ENCODE data around the gene SLC24A4.
A peak's percentile ranks its signal among the peaks of the same experiment; 100 is the strongest.
"Not testable (repeated sequence)": the region's sequence is repeated elsewhere in the genome, so short reads cannot be mapped to it uniquely, and the experiment has no call there.

Gene SLC24A4

GRCh38 chr14:92398888-92399636 is 76.1 kb downstream of the SLC24A4 start:
- no peak overlapping the region for H3K27ac ChIP-seq
- H3K4me3 ChIP-seq, result no peak overlapping the region
- no peak for TF ChIP-seq CTCF (IDR thresholded peaks at IDR 0.05)
- DNase-seq (ENCODE audit: low spot score), result no peak

- no peak for TF ChIP-seq CTCF (IDR thresholded peaks at IDR 0.05)
- H3K27ac ChIP-seq, result peak overlapping the region in 1 of 2 donors; percentile 21
Measured at GRCh38 chr14:92400579-92401444, 77.8 kb downstream of the SLC24A4 start.

GRCh38 chr14:92401561-92401960 is 78.6 kb downstream of the SLC24A4 start:
- no peak for TF ChIP-seq CTCF (IDR thresholded peaks at IDR 0.05)
- no peak for DNase-seq (ENCODE audit: low spot score)
- no peak overlapping the region for H3K4me3 ChIP-seq
- H3K27ac ChIP-seq, result no peak overlapping the region

More at GRCh38 chr14:92400579-92401444, 77.8 kb downstream of the SLC24A4 start:
- DNase-seq (ENCODE audit: low spot score), result no peak
- H3K4me3 ChIP-seq, result no peak overlapping the region

GRCh38 chr14:92402500-92402899 is 79.5 kb downstream of the SLC24A4 start:
- not testable (repeated sequence) for DNase-seq (ENCODE audit: low spot score); H3K4me3 ChIP-seq; H3K27ac ChIP-seq

- DNase-seq (ENCODE audit: low spot score), result no peak
- no peak overlapping the region for H3K27ac ChIP-seq
- no peak overlapping the region for H3K4me3 ChIP-seq
- no peak for TF ChIP-seq CTCF (IDR thresholded peaks at IDR 0.05)
Measured at GRCh38 chr14:92404018-92404417, 81.1 kb downstream of the SLC24A4 start.

GRCh38 chr14:92404421-92404820 is 81.5 kb downstream of the SLC24A4 start:
- TF ChIP-seq CTCF (IDR thresholded peaks at IDR 0.05), result no peak
- Histone ChIP-seq H3K27ac (no peak overlapping the region), H3K4me3 (no peak overlapping the region)
- no peak for DNase-seq (ENCODE audit: low spot score)

- Histone ChIP-seq H3K27ac (no peak overlapping the region), H3K4me3 (no peak overlapping the region)
- TF ChIP-seq CTCF (IDR thresholded peaks at IDR 0.05), result no peak
- DNase-seq (ENCODE audit: low spot score), result no peak
Measured at GRCh38 chr14:92404938-92405337, 82.0 kb downstream of the SLC24A4 start.

All from coronary artery (tissue), 2 donors.